ENCODE results near the gene FKTN.

FKTN gene

DNA sequence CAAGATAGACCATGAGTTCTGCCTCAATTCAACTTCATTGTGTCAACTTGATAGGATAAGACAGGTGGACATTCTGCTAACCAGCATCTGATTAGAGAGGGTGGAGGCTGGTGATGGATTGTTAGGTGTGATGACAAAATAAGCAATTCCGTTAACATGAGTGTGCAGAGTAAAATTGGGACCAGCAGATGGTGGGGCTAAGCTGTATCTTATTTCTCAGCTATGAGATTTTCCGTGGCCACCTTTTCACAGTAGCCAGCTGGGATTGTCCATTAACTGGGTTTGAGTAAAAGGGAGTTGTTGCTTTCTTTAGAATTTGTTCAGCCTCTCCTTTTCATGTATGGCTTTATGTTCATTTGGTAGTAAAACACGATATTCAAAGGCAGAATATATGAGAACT, 75.5 kb downstream of the FKTN start:
- no peak for DNase-seq (ENCODE audit: low read depth in 2 of 2)

DNA sequence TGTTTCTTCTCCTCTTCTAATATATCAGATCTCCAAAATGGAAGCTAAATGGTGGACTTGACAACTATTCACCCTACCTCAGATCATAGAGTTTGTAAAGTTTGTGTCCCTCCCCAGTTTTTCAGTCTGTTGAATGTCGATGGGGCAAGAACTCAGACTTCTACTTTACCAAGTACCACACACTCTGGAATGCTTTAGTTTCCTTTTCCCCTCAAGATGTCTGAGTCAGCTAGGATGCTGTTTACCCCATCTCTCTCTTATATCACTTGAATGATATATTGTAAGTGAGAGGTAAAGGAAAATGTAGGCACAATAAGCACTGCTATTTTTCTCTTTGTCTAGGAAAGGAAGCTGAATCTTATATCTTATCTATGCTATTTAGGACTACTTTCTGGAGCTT, 78.4 kb downstream of the FKTN start:
- no peak for DNase-seq (ENCODE audit: low read depth in 2 of 2)

DNA sequence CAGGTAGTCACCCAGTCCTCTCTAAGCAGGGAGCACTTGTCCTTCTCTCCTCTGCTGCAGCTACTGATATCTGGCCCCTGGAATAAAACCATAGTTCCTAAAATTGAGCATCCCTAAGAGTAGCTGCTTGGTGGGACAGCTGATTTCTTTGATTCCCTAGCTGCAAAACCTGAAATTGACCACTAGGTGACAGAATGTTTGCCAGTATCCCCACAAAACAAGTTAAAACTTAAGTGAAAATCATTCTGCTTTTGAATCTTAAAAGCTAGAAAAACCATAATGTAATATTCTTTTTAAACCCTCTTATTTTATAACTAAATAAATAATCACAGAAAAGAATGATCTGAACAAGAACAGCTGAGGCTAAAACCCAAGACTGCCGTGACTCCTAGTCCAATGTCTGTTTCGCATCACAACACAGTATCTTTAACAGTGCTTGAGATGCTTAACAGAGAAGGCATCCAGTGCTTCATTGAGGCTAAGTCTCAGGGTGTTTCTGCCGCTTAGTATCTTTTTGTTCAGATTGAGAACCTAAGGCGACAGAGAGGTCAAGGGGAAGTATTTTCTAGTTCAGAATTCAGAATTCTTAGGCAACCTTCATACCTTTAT, 80.0 kb downstream of the FKTN start:
- DNase-seq (ENCODE audit: low read depth in 2 of 2): no peak

DNA sequence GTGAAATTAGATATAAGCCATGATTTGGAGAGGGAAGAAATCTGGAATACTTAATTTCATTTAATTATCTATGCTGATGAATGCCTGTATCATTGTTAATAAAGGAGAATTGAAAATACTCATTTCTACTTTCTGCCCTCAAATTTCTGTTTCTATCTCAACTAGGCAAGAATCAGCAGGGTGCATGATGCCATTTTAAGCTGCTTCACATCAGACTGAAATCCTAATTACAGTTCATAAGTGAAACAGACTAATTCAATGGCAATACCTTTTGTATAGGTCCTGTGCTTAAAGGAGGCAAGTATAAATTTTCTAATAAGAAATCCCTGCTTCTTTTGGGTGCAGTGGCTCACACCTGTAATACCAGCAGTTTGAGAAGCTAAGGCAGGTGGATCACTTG, 82.0 kb downstream of the FKTN start:
- no peak for DNase-seq (ENCODE audit: low read depth in 2 of 2)

DNA sequence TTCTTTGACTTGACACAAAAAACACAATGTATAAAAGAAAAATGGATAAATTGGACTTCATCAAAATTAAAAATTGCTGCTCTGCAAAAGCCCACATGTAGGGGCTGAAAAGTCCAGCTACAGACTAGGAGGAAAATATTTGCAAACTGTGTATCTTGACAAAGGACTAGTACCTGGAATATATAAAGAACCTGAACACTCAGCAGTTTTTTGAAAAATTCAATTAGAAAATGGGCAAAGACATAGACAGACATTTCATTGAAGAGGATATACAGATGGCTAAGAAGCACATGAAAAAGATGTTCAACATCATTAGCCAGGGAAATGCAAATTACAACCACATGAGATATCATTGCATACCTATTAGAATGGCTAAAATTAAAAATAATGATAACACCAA, 85.9 kb downstream of the FKTN start:
- DNase-seq (ENCODE audit: low read depth in 2 of 2): no peak

DNA sequence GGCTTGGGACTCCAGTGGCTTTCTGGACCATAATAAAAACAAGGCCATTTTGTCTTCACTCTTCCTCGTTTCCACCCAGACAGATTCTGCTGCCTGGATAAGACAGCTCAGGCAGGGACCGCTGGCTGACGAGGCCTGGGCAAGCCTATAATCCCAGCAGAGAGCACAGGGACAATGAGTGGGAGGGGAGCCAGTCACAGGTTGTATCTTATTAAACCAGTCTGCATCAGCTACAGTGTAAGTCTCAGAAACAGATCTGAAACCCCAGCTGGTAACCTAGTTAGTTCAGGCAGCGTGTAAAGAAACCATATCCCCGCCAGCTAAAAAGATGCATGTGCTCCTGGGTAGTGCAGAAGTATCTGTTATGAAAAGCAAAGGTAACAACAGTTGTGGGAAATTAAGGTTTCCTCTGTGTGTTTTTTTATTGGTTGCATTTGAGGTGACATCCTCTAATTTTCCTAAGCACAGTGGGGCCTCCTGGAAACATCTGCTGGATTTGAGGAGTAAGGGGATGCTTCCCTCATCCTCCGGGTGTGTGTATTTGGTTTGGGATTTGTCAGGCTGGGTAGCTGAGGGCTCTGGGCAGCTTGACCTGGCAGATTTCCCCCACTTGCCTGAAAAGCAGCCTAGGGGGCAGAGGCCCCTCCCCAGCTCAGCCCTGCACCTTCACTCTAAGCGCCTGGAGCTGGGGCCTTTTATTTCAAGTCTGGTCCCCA, 89.1 kb downstream of the FKTN start:
- DNase-seq (ENCODE audit: low read depth in 2 of 2): no peak

DNA sequence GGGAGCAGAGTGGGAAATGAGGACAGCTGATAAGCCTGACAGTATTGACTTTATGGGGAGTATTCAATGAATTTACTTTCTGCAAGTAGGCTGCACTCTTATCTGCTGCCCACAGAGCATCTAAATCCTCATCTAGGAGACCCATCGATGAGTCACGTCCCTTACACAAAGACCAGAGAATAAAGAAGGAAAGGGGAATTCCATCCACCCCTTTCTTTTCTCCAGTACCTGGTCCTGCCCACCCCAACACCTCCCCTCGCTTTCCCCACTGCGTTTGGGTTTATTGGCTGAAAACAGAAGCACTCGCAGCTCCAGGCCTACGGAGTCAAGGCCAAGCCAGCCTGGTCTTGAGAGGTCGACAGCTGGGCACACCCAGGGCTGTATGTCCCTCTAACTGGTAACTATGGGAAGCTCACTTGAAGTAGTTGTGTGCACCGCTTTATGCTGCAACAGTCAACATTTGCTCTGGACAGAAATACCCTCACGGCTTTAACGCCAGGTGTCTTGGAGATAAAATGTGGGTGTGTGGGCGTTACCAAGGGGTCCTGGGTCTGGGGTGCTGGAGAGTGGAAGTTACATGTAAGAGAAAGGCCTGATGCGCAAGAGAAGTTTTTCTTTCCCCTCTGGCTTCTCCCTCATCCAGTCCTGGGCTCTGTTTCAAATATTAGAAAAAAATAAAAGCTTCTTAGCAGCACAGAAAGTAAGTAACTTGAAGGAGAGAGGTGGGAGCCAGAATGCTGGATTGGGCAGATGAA, 89.8 kb downstream of the FKTN start:
- DNase-seq (ENCODE audit: low read depth in 2 of 2): no peak

DNA sequence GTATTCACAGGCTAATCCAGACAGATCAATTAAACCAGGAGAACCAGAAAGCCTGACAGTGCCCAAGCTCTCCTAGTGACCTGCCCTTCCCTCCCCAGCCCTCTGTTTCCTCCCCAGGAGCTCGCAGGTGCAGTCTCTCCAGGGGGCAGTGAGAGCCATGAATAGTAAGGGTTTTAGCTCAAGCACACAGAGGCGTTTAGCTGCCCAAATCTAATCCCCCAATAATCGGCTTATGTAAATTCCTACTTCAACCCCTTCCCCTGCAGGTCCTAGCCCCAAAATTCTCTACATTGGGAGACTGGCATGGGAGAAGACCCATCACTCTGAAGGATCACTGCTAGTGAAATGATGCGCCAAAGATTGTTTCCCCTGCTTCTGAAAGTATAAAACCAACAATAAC, 93.9 kb downstream of the FKTN start:
- no peak for DNase-seq (ENCODE audit: low read depth in 2 of 2)

DNA sequence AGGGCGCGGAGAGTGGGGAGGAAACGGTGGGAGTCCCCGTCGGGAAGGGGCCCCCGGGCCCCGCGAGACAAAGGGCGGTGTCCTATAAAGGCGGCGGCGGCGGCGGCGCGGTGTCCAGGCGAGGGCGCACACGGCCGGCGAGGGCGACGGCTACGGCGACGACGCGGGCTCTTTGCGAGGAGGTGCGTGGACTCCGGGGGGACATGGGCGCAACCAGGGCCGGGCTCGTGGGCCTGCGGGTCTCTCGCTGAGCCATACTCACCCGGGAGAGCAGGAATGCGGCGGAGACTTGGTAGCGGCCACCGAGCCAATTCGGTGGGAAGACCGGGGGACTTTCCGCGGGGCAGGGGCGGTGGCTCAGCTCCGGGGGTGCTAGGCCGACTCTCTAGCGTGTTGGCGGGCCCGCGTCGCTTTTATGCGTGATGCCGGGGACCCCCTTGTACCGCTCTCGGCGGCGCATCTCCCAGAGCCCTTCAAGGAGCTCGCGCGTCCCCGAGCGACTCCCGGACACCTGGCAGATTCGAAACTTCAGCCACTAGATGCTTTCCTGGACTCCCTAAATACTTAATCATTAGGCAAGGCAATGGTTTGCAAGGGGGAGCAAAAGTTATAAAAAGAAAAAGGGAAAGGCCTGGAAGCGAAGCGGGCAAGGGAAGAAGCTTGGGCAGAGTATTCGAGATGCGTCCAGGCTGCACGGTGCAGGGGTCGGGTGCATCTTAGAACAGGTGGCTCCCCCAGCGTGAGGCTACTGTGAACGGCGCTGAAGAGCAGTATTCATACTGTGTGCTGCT, 98.4 kb downstream of the FKTN start:
- DNase-seq (ENCODE audit: low read depth in 2 of 2): no peak

DNA sequence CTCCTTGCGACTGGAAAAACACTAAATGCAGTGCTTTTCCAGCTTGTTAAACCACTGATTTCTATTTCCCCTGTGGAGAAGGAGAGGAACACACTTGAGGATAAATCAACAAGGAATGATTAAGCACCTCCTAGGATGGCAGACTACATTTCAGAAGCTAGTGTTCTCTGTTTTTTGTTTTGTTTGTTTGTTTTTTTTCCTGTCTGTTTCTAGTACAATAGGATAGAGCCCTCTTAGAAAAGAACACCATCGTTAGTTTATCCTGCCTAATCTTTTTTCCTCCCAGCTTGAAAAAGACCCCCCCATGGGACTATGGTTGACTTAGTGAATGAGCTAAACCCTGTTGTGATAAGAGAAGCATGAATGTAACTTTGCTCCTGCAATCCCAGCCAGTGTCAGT, 100.4 kb downstream of the FKTN start:
- no peak for DNase-seq (ENCODE audit: low read depth in 2 of 2)

DNA sequence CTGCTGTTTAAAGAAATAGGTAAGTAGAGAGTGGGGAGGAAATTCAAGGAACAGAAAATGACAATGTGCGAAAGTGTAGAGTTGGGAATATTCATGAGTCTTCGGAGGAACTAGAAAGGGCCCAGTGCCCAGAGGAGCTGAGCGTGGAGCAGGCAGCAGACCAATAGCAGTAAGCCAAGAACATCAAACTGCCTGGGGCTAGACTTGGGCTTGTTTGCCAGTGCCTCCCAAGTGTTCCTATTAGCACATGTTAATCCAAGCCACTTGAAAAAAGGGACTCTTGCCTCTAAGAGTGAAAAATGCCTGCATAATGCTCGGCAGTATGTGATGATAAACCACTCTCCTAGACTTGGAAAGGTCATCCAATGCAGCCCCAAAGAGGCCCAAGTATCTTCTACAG, 103.1 kb downstream of the FKTN start:
- DNase-seq (ENCODE audit: low read depth in 2 of 2): no peak

DNA sequence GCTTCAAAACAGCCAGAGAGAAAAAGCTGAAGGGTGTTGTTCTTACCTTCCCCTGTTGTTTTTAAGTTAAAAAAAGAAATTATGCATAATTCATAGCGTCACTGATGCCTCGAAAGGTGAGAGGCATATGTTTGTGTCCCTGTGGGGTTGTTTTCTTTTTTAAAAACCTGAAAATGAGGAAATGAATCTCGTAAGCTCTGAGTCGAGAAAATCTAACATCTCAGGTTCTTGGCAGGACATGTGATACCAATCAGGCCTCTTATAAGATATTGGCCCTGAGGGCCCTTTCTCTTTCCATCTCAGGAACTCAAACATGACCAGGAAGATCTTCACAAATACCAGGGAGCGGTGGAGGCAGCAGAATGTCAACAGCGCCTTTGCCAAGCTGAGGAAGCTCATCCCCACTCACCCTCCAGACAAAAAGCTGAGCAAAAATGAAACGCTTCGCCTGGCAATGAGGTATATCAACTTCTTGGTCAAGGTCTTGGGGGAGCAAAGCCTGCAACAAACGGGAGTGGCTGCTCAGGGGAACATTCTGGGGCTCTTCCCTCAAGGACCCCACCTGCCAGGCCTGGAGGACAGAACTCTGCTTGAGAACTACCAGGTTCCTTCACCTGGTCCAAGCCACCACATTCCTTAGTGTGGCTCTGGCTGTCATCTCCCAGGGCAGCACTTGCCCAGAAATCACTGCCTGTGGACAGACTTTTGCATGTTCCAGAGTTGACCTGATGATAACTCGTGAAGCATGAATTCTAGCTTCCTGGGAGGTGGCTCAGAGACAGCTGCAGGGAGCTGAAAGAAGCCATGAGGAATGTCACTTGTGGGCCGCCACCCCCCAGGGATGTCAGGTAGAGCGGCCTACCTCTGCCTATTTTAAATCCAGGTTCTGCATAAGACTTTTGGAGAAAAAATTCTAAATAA, 104.5 kb downstream of the FKTN start, which contains the start of gene TAL2:
Gene TAL2, plus strand, starts transcription at position 274 of the 921 bp plus-strand sequence. Its CDS starts 40 bp downstream, at position 314.
- no peak for DNase-seq (ENCODE audit: low read depth in 2 of 2)

DNA sequence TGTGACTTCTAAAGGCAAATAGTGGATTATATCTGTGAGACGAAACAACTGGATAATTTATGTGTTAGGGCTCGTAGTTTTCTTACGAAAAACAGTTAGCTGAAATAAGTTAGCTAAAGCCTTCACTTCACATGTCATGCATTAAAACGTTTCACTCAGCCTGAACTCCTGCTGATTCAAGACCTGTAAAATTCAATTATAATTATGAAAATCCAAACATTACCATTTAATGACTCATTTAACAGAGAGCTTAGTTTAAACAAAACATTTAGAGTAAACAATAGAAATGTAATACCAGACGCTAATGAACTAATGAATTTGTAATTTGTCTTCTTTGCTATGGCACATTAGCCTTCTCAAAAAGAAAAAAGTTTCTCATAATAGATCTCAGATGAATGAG, 106.0 kb downstream of the FKTN start:
- no peak for DNase-seq (ENCODE audit: low read depth in 2 of 2)

DNA sequence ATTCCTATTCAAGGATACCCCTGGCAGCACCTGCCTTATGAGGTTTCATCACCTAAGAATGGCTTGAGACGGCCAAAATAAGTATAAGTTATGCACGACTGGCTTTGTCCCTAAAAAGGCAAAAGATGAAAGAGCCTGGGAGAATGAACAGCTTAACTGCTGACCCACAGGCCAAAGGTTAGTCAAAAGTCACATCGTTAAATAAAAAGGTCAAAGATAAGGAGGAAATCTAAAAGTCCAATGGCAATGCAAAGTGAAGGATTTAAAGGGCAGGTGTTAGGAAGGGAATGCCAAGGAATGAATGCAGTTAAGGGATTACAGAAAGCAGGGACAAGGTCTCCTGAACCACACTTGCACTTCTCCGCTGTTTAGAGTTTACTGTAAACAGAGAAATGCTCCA, 109.9 kb downstream of the FKTN start:
- no peak for DNase-seq (ENCODE audit: low read depth in 2 of 2)

DNA sequence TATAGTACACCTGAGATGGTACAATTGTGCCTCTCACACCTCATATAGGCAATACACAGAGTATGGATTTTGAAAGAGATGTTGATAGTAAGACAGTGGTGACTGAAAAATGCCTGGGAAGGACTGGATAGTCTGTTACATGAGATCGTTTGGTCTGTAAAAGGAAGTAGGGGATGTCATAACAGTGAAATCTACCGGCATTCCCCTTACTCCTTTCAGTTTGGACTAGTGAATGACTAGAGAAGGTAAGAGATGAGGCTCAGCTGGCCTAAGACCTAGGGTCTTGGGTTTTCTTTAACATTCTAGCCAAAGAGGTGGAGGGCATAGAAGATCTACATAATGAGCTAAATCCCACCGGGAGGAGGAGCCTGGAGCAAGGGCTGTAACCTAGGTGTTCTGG, 112.4 kb downstream of the FKTN start:
- no peak for DNase-seq (ENCODE audit: low read depth in 2 of 2)

DNA sequence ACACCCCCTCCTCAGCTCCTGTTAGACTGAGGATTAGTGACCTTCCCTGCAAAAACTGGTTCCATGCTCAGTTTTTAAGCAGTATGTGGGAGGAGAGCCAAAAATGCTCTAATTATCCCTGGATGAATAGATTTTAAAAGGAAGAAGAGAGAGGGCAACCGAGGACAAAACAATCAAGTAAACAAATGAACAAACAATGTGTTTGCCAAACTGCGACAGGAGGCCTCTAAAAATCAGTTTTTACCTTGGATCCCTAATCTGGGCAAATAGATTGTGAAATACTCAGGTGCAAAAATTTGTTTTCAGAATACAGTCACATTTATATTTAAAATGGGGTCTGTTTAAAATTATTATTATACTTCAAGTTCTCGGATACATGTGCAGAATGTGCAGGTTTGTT, 112.8 kb downstream of the FKTN start:
- DNase-seq (ENCODE audit: low read depth in 2 of 2): no peak

DNA sequence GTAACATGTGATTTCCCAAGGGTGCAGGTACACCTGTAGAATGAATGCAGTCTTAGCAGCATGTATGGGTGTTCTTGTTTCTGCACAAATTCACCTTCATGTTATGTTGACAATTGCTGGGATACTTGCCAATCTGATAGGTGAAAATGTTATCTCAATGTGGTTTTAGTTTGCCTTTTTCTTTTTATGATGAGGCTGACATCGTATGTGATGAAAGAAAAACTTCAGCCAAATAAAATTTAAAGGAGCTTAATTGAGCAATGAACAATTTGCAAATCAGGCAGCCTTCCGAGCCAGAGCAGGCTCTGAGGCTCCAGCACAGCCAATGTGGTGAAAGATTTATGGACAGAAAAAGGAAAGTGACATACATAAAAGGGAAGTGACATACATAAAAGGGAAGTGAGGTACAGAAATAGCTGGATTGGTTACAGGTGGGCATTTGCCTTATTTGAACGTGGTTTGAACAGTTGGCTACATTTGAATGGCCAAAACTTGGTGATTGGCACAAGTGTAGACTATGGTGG, 114.8 kb downstream of the FKTN start:
- no peak for DNase-seq (ENCODE audit: low read depth in 2 of 2)

DNA sequence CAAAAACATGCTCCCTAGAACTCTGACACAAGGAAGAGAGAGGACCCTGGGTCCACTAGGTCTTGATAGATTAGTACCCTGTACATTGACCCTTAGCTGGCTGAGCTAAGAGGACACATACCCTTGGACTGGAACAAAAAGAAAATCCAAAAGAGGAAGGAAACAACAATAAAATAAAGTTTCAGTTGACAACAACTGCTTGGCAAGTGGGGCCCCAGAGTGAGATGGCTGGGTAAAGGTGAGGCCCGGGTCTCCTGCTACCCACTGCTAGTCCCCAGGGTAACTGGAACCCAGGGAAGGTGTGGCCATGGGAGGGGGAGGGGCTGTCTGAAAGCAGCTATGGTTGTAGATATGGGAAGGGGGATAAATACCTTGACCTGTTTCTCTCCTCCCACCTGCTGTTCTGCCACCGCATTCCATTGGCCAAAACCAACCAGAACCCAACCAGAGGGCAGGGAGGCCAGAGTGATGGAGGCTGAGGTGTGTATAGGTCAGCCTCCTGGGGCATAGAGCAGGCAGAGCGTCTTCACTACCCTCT, 116.0 kb downstream of the FKTN start:
- DNase-seq (ENCODE audit: low read depth in 2 of 2): no peak

DNA sequence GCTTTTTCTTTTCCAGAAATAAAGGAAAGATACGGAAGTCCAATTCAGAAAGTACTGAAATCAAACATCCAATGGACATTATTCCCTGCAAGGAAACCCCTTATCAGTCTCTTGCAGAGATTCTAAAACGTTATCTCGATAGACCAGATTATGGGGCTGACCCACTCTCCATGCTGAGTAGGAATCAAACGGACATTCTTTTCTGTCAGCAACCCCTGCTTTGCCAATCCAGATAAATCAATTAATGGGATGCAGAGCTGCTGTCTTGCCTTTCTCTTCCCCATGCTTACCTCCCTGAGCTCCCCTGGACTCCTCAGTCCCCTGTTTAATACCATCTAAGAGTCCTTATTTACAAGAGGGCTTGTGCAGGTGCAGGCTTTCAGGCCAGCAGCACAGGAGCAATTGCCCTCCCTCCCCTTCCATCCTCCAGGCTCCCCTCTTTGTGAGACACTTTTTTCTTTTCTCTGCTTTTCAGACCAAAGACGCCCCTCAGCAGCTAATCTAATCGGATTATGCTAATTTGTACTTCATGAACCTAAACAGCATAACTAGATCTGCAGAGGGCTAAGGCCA, 118.5 kb downstream of the FKTN start:
- no peak for DNase-seq (ENCODE audit: low read depth in 2 of 2)

DNA sequence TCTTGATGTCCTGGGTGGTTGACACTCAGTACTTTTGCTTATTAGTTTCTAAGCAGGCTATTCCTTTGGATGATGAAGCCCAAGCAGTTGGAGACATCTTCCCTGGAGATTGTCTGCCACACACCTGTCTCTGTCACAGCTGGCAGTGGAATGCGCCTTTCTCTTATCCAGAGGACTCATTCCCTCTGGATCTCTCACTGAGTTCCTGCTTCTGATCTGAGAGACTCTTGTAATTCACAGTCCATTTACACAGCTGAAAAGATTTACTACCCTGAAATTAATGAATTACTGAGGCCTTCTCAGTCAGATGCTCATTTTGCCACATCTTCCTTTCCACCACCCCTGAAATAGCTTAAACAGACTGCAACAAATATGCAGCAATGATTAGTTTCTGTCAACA, 120.2 kb downstream of the FKTN start:
- no peak for DNase-seq (ENCODE audit: low read depth in 2 of 2)
